HK-2 (cell line): ENCODE measurements around the gene GSTA1.
"Not testable (repeated sequence)": the region's sequence is repeated elsewhere in the genome, so short reads cannot be mapped to it uniquely, and the experiment has no call there.

Source experiments
- DNase-seq: peaks from one replicate; pipeline ENCODE4 v3.0.0-alpha.2; 2018; ENCODE audit not compliant: unreplicated experiment

The GSTA1 gene

DNA sequence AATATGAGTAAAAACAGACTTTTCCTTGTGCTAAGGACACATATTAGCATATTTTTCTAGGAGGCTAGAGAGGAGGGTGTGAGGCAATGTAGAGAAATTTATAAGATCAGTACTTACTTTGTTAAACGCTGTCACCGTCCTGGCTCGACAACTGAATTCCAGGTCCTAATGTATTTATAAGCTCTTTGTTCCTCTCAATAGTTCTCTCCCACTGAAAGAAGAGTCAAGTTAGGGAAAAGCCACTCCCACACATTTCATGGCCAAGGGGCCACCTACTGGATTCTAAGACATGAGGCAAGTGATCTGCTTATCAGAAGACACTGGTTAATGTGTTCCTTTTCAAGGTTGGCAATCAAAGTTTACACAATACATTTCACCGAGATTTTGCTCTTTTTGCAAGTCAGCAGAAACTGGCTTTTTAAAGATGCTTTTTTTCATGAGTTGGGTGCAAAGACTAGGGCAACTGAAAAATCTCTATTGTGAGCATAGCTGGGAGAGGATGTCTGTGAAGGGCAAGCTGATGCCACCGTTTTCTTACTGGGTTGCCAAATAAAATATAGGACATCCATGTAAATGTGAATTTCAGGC, at the start of gene GSTA1:
TSS of gene GSTA1 (minus strand) at position 149 of the 588 bp plus-strand sequence. CDS start 4,549 bp downstream, outside the sequence.
- DNase-seq: not testable (repeated sequence)

DNA sequence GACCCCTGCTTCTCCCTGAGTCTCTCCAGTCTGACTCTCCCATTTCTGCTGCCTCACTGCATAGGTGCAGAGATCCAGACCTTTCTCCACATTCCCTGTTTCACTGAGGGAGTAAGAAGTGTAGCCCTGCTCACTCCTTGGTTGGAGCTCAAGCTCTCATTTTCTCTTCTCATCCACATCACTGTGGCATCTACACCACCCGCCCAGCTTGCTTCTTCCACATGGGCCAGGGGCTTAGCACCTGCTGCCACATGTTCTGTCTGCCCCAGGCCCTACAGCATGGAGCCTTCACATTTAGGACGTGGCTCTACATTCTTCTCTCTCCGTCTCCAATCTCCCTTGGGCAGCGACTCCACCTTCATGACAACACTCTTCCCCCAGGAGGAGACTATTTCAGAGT, 45.5 kb upstream of the GSTA1 start:
- DNase-seq: no peak

DNA sequence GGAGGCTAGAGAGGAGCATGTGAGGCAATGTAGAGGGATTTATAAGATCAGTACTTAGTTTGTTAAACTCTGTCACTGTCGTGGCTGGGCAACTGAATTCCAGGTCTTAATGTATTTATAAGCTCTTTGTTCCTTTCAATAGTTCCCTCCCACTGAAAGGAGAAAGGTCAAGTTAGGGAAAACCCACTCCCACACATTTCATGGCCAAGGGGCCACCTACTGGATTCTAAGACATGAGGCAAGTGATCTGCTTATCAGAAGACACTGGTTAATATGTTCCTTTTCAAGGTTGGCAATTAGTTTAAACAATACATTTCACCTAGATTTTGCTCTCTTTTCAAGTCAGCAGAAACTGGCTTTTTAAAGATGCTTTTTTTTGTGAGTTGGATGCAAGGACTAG, 42.4 kb upstream of the GSTA1 start:
- DNase-seq: no peak

DNA sequence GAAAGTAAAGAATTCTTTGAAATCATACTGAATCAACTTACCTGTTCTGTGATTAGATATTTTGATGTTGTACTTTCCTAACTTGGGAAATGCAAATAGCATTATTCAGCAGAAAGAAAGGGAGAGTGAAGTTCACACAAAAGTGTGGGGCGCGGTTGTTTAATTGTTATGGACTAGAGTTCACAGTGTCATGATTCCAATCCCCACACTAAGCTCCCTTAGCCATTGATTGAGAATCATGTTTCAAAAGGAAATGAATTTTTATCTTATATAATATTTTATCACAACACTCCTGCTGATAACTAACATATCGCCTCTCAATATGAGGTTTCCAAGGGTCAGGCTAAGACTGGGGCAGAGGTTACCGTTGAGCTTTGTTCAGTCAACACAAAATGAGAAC, 40.0 kb upstream of the GSTA1 start:
- no peak for DNase-seq

DNA sequence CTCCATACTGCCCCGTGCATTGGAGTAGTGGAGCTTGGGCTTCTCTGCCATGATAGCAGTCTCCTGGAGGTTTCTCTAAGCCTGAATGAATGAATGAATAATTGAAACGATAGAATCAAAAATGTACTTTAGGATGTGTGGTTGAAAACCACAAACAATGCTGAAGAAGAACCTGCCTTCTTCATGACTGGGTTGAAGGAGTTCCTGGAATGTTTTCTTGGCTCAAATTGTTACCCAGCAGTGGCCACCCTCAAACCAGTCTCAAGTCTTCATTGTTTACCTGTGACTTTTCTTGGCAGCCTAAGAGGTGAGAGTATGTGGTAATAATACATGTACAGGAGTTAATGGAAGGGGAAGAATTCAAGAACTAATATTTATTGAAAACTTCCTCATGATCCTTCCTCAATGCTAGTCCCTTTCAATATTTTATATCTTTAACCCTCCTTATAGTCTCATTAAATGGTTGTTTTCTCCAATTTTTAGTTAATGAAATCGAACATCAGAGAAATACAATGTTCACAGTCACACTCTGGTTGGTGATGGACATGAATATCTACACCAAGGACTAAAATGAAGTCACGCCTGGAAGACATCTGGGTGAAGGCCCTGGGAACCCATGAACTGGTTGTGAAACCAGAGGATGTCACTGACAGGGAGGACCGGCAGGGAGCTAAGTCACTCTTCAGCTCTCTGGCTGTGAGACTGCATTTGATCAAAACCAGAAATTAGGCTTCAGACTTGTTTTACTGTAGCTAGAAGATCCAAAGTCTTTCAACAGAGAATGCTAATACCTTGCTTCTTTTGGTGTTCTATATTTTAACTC, 37.4 kb upstream of the GSTA1 start, which contains the start of gene GSTA5:
TSS of gene GSTA5 (minus strand) at position 51 of the 823 bp plus-strand sequence.
- peak; percentile 1 for DNase-seq

DNA sequence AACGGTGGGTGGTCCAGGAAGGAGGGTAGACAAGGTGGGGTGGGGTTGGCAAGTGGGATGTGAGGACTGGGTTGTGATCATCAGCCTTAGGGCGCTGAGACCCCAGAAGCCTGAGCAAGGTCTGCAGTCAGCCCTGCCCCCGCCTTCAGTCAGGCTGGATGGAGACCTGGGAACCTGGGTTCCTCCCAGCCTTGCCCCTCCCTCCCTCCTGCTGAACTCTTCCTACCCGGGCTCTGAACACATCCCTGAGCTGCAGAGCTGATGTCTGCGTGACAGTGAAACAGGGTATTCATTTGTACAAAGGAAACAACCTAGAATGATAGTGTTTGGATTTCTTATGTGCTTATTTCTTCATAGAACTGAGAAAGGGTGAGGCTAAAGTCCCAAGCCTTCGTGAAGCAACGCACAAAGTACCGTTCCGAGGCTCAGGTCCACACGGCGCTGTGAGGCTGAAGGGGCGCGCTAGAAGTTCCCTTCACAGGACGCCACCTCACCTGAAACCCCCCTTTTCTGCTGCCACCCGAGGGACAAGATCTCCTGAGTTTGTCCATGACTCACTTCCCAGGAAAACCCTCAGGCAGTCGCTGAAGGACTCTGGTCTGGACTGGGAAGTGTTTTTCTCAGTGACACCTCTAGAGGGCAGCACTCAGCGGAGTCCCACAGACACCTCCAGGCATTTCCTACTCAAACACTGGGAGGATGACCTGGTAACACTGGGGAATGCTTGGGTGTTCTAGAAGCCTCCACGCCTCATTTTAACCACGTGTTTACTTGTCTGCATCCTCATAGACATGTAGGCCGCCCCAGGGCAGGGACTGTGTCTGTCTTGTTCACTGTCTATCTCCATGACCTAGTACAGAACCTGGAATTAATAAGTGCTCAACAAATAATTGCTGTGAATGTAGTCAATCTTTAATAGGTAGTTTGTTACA, 35.8 kb upstream of the GSTA1 start:
- DNase-seq: peak; percentile 83

DNA sequence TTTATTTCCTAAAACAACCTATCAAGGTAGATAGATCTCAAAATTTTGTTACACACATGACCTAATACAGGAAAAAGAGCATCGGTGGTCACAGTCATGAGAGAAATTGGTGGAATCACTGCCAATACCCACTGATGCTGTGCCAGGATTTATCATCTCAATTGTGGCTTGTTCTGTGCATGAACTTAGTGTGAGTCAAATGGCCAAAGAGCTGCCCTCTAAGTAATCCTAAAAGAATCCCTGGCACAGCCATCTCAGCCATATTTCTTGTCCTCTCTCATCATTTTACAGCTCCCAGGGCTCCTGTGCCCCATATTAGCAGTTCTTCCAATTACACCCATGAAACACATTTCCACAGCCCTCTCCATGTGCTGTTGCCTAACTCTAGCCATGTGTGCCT, 30.9 kb upstream of the GSTA1 start:
- no peak for DNase-seq

DNA sequence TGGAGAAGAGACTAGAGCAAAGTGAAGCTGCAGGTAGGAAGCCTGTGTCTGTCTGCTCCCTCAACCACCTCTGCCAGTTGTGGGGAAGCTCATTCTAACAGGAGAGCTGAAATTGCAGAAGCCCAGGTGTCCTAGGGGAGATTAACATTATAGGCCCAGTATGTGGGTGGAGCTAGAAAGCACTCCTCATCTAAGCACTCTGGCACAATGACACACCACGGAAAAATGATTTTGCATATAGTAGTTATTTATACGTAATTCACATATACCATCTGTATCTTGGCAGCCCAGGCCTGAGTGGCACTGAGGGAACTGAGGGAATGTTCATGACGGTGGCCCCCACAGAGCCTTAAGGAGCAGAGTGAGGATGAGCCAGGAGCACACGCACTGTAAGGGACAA, 27.3 kb upstream of the GSTA1 start:
- not testable (repeated sequence) for DNase-seq

DNA sequence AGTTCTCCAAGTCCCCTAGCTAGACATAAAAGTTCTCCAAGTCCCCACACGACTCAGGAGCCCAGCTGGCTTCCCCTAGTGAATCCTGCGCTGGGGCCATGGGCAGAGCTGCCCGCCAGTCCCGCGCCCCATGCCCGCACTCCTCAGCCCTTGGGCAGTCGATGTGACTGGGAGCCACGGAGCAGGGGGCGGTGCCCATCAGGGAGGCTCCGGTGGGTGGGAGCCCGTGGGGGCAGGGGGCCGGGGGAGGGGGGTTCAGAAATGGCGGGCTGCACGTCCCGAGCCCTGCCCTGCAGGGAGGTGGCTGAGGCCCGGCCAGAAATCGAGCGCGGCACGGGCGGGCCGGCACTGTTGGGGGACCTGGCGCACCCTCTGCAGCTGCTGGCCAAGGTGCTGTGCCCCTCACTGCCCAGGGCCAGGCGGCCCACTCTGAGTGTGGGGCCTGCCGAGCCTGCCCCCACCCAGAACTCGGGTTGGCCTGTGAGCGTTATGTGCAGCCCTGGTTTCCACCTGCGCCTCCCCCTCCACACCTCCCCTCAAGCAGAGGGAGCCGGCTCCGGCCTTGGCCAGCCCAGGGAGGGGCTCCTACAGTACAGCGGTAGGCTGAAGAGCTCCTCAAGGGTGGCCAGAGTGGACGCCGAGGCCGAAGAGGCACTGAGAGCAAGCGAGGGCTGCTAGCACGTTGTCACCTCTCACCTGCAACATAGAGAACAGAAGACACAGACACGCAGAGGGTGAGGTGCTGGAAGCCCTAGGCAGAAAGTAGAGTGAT, 25.6 kb upstream of the GSTA1 start:
- DNase-seq: no peak

DNA sequence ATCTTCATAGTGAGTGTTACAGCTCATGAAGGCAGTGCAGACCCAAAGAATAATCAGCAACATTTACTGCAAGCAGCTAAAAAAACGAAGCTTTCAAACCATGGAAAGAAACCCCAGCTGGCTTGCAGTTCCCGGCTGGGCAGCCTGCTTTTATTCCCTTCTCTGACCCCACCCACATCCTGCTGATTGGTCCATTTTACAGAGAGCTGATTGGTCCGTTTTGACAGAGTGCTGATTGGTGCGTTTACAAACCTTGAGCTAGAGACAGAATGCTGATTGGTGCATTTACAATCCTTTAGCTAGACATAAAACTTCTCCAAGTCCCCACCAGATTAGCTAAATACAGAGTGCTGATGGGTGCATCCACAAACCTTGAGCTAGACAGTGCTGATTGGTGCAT, 25.0 kb upstream of the GSTA1 start:
- not testable (repeated sequence) for DNase-seq

DNA sequence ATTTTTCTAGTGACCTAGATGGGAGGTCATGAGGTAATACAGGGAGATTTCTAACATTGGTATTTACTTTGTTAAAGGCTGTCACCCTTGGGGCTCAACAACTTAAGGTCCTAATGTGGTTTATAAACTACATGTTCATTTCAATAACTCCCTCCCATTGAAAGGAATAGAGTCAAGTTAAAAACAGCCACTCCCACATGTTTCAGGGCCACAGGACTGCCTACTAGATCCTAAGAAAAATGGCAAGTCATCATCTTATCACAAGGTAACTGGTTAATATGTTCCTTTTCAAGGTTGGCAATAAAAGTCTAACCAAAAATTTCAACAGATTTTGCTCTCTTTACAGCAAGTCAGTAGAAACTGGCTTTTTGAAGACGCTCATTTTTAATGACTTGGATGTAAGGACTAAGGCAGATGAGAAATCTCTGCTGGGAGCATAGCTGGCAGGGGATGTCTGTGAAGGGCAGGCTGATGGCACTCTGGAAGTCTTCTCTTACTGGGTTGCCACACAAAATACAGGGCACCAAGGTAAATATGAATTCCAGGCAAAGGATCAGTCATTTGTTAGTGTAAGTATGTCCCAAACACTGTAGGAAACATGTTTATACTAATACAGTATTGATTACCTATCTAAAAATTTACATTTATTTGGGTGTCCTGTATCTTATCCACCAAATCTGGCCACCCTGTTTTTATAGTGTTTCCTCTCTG, 23.6 kb upstream of the GSTA1 start:
- not testable (repeated sequence) for DNase-seq

DNA sequence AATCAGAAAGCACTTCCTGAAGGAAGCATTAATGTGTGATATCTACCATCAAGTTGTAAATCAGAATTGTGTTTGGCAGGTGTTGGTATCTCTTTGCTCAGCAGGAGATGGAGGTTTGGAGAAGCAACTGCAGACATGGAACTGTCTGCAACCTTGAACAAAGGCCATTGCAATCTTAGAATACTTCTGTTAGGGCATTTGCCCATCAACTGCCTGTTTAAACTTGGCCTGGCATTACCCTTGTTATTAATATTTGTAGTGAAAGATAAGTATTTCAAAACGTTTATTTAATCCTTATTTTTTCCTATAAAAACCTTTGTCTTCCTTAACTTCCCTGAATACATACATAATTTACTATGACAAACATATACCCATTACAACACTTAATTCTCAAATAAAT, 22.9 kb upstream of the GSTA1 start:
- no peak for DNase-seq

DNA sequence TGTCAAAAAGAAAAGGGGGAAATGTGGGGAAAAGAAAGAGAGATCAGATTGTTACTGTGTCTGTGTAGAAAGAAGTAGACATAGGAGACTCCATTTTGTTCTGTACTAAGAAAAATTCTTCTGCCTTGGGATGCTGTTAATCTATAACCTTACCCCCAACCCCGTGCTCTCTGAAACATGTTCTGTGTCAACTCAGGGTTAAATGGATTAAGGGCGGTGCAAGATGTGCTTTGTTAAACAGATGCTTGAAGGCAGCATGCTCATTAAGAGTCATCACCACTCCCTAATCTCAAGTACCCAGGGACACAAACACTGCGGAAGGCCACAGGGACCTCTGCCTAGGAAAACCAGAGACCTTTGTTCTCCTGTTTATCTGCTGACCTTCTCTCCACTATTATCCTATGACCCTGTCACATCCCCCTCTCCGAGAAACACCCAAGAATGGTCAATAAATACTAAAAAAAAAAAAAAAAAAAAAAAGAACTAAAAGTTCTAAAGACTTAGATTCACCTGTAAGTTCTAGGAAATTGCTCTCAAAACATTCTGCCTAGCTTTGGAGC, 22.4 kb upstream of the GSTA1 start:
- DNase-seq: not testable (repeated sequence)

DNA sequence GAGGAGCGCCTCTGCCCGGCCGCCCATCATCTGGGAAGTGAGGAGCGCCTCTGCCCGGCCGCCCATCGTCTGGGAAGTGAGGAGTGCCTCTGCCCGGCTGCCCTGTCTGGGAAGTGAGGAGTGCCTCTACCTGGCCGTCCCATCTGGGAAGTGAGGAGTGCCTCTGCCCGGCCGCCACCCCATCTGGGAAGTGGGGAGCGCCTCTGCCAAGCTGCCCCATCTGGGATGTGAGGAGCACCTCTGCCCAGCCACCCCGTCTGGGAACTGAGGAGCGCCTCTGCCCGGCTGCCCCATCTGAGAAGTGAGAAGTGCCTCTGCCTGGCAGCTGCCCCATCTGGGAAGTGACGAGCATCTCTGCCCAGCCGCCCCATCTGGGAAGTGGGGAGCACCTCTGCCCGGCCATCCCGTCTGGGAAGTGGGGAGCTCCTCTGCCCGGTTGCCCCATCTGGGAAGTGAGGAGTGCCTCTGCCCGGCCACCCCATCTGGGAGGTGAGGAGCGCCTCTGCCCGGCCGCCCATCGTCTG, 21.7 kb upstream of the GSTA1 start:
- DNase-seq: not testable (repeated sequence)

DNA sequence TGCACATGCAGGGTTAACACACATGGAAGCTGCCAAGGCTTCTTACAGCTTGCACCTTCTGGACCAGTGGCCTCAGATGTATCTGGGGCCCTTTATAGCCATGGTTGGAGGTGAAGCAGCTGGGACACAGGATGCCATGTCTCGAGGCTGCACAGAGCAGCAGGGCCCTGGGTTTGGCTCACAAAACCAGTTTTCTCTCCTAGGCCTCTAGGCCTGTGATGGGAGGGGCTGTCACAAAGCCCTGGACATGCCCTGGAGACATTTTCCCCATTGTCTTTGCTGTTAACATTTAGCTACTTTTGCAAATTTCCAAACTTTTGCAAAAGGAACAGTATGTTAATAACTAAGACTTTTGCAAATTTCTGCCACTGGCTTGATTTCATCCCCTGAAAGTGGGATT, 18.2 kb upstream of the GSTA1 start:
- DNase-seq: no peak

DNA sequence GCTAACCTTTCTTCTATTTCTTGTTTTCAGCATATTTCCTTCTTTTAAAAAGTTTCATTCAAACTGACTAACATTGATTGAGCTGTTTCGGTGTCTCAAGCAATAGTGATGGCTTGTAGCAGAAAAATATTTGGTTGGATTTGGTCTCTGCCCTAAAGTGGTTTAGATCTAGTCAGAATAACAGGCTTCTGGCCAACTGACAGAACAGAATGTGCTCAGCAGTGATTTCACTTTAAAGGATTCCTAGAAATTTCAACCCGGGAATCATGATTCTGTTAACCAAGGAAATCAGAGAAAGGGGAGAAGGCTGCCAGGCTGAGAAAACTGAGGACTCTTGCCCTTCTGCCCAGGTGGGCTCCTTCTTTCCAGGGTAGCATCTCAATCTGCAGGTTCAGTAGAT, 16.6 kb upstream of the GSTA1 start:
- no peak for DNase-seq

DNA sequence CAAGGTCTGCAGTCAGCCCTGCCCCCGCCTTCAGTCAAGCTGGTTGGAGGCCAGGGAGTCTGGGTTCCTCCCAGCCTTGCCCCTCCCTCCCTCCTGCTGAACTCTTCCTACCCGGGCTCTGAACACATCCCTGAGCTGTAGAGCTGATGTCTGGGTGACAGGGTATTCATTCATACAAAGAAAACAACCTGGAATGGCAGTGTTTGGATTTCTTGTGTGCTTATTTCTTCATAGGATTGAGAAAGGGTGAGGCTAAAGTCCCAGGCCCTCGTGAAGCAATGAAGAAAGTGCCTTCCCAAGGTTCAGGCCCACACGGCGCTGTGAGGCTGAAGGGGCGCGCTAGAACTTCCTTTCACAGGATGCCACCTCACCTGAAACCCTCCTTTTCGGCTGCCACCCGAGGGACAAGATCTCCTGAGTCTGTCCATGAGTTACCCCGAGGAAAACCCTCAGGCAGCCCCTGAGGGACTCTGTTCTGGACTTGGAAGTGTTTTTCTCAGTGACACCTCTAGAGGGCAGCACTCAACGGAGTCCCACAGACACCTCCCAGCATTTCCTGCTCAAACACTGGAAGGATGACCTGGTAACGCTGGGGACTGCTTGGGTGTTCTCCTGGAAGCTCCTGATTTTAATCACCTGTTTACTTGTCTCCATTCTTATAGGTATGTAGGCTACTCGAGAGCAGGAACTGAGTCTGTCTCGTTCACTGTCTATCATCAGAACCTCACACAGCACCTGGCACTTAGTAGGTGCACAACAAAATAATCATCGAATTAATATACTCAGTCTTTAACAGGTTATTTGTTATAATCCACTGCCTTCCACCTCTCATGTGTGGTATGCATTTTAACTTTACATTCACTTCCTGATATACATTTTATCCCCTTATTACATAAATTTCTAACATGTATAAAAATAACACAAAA, 11.8 kb upstream of the GSTA1 start:
- DNase-seq: peak; percentile 54

DNA sequence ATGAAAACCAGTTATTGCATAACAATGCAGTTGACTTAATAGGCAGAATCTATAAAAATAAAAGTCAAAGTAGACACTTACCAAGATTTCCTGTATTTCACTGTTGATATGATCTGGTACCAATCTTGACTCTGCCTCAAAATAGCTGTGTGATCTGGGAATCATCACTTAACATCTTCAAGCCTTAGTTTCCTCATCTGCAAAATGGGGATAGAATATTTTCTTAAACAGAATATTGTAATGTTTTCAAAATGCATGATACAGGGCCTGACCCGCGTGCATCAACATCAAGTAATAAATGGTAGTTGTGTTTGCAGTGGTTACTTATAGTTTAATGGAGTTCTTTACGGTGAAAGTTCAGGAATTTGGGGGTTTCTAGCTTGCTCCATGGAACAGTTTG, 10.9 kb upstream of the GSTA1 start:
- not testable (repeated sequence) for DNase-seq

DNA sequence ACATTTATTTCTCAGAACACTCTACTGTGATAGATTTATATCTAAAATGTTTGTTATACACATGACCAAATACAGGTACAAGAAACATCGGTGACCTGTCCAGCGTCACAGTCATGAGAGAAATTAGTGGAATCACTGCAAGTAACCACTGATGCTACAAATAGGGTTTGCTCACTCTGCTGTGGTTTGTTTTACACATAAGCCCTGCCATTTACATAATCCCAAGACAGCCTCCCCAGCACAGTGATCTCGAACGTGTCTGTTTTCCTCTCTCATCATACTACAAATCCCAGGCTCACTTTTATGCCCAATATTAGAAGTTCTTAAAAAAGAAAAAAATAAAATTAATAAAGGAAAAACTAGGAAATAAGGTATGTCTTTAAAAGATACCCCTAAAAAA, 6.2 kb upstream of the GSTA1 start:
- not testable (repeated sequence) for DNase-seq
